GM19023 (cell line): Measurements from ENCODE around the gene STX11.
A peak's percentile ranks its signal among the peaks of the same experiment; 100 is the strongest.

ENCODE experiments used
- ATAC-seq: cut with Tn5 transposase; IDR thresholded peaks from one replicate; pipeline ENCODE4 v1.9.1; 2021; ENCODE audit warnings: mild to moderate bottlenecking, moderate library complexity; ENCODE audit not compliant: unreplicated experiment

STX11 gene

GRCh38 chr6:144141470-144141869 lies 8.8 kb upstream of the STX11 start:
- ATAC-seq = no peak

GRCh38 chr6:144143106-144143505 lies 7.2 kb upstream of the STX11 start:
- no peak for ATAC-seq

- ATAC-seq = no peak
Observed at GRCh38 chr6:144143878-144144277, 6.4 kb upstream of the STX11 start.

DNA sequence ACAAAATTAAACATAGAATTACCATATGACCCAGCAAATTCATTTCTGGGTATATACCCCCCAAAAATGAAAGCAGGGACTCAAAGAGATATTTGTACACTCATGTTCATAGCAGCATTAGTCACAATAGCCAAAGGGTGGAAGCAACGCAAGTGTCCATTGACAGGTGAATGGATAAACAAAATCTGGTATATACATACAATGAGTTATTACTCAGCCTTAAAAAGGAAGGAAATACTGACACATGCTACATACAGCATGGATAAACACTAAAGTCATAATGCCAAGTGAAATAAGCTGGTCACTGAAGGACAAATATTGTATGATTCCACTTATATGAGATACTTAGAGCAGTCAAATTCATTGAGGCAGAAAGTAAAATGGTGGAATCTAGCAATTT lies 5.3 kb upstream of the STX11 start:
- no peak for ATAC-seq

- ATAC-seq = no peak
Observed at GRCh38 chr6:144145541-144145940, 4.8 kb upstream of the STX11 start.

DNA sequence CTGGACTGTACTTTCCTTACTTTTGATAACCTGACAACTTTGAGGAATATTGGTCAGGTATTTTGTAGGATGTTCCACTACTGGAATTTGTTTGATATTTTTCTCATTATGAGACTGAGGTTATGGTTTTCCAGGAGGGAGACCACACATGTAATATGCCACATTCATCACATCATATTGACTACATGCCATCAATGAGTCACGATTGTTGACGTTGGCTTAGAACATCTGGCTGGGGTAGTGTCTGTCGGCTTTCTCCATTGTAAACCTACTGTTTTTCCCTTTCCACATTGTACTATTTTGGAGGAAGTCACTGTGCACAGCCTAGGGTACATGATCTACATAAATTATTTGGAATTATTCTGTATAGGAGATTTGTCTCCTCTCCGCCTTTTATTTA lies 1.4 kb upstream of the STX11 start:
- no peak for ATAC-seq

- ATAC-seq = no peak
Observed at GRCh38 chr6:144149558-144149893, 791 bp upstream of the STX11 start.

- ATAC-seq = peak; percentile 51
Observed at GRCh38 chr6:144150710-144151657, 667 bp downstream of the STX11 start.

DNA sequence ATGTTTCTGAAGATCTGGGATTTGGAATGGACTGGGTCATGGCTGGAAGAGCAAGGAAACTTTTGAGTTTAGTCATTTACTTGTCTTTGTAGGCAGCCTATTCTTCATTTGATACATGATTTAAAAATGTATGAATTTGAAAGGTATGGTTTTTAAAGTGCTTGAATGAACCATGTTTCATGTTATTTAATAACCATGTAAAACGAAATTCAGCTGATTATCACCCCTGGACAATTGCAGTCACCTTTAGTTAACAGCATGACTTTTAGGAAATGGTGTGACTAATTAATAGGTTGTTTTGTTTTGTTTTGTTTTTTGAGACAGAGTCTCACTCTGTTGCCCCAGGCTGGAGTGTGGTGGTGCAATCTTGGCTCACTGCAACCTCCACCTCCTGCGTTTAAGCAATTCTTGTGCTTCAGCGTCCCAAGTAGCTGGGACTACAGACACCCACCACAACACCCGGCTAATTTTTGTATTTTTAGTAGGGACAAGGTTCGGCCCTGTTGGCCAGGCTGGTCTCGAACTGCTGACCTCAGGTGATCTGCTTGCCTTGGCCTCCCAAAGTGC lies 2.1 kb downstream of the STX11 start:
- ATAC-seq = no peak

DNA sequence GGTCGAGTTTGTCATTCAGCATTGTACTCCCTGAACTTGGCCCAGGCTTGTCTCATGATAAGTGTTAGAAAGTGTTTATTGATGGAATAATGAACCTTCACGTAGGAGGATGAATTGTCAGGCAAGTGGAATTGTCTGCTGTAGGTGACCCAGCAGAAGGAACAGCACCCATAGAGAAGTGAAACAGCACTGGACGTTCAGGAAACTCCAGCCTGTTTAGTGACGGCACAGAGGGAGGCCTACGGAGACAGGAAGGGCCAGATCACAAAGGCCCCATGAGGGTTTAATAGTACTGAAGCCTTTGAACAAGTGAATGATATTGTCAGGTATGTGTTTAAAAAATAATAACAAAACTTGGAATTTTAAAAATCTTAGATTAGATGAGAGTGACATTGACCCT lies 2.9 kb downstream of the STX11 start:
- ATAC-seq = no peak

DNA sequence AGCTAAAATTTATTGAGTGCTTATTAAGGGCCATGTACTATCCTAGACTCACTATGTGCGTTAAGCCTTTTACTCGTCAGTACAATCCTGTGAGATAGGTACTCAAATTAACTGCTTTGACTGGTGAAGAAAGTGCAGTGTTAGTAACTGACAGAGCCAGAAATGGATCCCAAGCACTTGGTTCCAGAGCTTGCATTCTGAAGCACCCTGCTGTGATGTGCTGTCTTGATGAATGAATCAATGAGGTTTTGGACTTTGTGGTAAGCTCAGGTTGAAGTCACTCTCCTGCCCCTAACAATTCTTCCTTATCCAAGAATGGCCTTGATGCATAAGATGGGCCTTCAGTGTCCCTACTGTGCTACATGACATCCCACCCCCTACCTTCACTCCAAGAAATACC lies 3.7 kb downstream of the STX11 start:
- ATAC-seq = no peak

DNA sequence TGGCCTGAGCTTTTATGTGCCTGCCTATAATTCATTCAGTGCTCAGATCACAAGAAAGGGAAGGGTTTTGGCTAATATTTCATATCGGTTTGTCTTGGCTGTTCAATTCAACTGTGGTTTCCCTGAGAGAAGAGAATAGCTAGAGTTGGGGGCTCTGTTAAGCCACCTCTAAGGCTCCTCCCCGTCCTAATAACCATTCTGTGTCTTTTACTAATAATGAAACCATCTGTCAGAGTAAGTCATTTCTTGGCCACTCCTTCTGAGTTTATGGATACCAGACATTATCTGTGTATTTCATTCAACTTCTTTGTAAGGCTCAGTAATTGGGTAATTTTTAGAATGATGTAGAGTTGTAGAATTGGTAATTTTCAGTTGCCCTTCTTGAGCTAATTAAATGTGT lies 5.2 kb downstream of the STX11 start:
- ATAC-seq = peak; percentile 52

- ATAC-seq = no peak
Observed at GRCh38 chr6:144156338-144156737, 6.0 kb downstream of the STX11 start.

GRCh38 chr6:144156991-144157390 lies 6.7 kb downstream of the STX11 start:
- no peak for ATAC-seq

DNA sequence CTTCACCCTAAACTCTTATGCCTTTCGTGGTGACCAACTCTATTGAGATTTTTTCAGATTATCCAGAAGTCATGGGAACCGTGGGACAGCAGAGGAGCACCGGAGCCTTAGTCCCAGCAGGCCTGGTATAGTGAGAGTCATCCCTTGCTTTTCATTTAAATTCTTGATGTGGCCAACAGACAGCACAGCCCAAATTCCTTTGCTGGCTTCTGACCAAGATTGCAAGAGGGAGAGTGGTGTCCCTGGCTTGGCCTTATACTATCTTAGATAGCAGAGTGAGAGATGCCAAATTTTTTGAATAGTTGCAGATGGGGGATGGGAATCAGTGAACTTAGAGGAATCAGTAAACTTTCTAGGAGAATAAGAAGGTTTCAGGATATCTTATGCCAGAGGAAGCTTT lies 7.8 kb downstream of the STX11 start:
- ATAC-seq = no peak

- no peak for ATAC-seq
Observed at GRCh38 chr6:144159223-144159622, 8.9 kb downstream of the STX11 start.

- ATAC-seq = no peak
Observed at GRCh38 chr6:144159742-144160141, 9.4 kb downstream of the STX11 start.

DNA sequence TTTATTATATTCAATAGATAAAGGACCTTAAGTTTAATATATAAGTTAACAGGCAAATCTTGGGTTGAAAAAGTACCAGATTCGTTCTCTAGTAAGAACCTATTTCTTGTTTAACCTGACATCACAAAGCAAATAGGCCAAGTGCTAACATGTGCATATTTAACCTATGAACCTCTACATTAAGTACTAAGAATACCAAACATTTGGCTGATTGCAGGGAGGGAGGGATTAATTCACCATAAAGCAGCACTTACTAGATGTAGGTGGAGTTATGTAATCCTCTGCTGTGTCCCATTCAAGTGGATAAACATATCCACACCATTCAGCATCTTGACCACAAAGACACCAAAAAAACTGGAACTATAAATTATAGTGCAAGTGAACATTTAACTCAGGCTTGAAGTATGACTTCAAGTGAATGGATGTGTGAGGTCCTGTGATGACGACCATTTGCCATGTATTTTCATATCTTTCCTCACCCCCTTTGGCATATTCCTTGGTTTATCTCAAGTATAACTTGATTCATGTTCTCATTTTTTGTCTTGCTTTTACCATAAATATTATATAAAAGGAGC lies 10.2 kb downstream of the STX11 start:
- ATAC-seq = no peak

DNA sequence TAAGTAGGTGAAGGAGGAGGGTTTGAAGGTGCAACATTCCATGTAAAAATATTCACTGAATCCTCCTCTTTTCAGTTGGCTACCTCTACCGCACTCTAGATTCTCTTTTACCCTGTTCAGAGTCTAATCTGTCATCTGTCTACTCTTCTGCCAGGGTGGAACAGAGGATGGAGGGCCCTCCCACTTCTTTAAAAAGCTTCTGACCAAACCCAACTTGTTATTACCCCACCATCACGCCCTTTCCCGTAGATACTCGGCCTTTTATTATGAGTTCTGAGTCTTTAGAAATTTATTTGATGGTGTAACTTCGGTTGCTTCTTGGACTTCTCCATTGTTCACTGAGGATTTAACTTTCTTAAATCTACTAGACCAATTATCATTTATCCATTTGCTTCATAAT lies 11.7 kb downstream of the STX11 start:
- no peak for ATAC-seq

GRCh38 chr6:144162977-144163376 lies 12.7 kb downstream of the STX11 start:
- peak; percentile 66 for ATAC-seq

- ATAC-seq = no peak
Observed at GRCh38 chr6:144165784-144166183, 15.5 kb downstream of the STX11 start.

DNA sequence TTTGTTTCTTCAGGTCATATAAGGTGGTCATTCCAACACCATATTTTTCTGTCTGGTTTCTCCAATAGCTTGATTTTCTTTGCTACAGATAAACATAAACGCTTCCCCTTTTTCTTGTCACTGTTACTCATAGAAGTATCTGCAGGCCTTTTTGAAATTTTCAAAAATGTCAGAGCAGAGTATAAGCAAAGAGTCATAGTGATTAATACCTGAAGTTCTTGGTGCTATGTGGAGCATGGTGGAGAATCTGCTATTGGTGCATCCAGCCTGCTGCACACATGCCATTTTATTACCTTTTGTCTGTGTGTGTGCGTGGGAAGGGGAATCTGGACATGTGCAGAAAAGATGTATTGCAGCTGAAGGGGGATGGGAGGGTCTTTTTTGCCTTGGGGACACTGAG lies 19.7 kb downstream of the STX11 start:
- no peak for ATAC-seq
